HCT116 (cell line): Measurements from ENCODE around the gene CTSW. TPM values are rescaled to one million over a fixed set of nuclear protein-coding genes. Genes with fewer than 3 reads are reported as not detected.

Experiments used
- ATAC-seq: fragments of 200-7000 bp; cut with Tn5 transposase; 2 replicates; pipeline ENCODE4 v1.9.1; 2020; ENCODE audit warnings: mild to moderate bottlenecking, moderate library complexity
- BruUV-seq: library from RNA; stranded (reverse); fragments of 400-500 nt; replicated peaks from 2 replicates; lab custom pipeline; 2021; lab: Mats Ljungman, UMichigan
- CTCF ChIA-PET: fragments of 300-600 bp; sonication (Branson Sonifier 250); formaldehyde crosslinking; loops from one replicate; lab custom pipeline; 2021; ENCODE audit warnings: antibody characterized with exemption; lab: Charles Lee
- POLR2A ChIA-PET: fragments of 300-600, 350-600 bp; sonication (Branson Sonifier 250); formaldehyde crosslinking; loops from one replicate; lab custom pipeline; 2021; ENCODE audit warnings: antibody characterized with exemption; lab: Charles Lee
- RAD21 ChIA-PET, 2 experiments: fragments of 300-600 bp; sonication (Branson Sonifier 250); formaldehyde crosslinking; loops; one replicate each; lab custom pipeline; 2023; ENCODE audit warnings: low total read pairs in 2 of 2; ENCODE audit not compliant: uncharacterized antibody in 2 of 2, unreplicated experiment in 2 of 2, low non-redundant PET in 1 of 2; lab: Charles Lee
- DNase-seq: peaks from one replicate; pipeline ENCODE4 v3.0.0-alpha.2; 2010; ENCODE audit warnings: low read depth, low spot score
- H2AFZ ChIP-seq: fragments of 200-600 bp; shearing (Covaris generic), sonication (generic); 2 replicates; pipeline ENCODE4 v1.6.1; 2017; ENCODE audit warnings: low read depth, mixed run types, mixed read lengths, antibody characterized with exemption, low read length; ENCODE audit not compliant: poor library complexity, severe bottlenecking
- H3K27ac ChIP-seq: 2 replicates; pipeline ENCODE4 v1.5.1; 2012; ENCODE audit warnings: low read depth, low read length
- H3K27me3 ChIP-seq: fragments of 200-600 bp; sonication (generic); 2 replicates; pipeline ENCODE4 v1.6.1; 2016; ENCODE audit warnings: mixed run types, low read length, mixed read lengths; ENCODE audit not compliant: insufficient read depth
- H3K36me3 ChIP-seq, 2 experiments: fragments of 200-500 bp in 1 of 2; fragments of 200-600 bp in 1 of 2; sonication (Bioruptor generic) in 1 of 2; sonication (generic) in 1 of 2; 2 replicates each; pipeline versions ENCODE4 v1.5.1 to v1.6.1; 2014 to 2016; ENCODE audit warnings: low read length in 2 of 2, inconsistent platforms in 1 of 2, mixed read lengths in 1 of 2, mixed run types in 1 of 2; ENCODE audit not compliant: insufficient read depth in 2 of 2, control insufficient read depth in 1 of 2
- H3K4me1 ChIP-seq, 2 experiments: fragments of 200-600 bp in 1 of 2; sonication (generic) in 1 of 2; 2 replicates each; pipeline versions ENCODE4 v1.5.1 to v1.6.1; 2012 to 2017; ENCODE audit warnings: low read length in 2 of 2, inconsistent platforms in 1 of 2, mild to moderate bottlenecking in 1 of 2, mixed read lengths in 1 of 2, mixed run types in 1 of 2, moderate library complexity in 1 of 2; ENCODE audit not compliant: insufficient read depth in 2 of 2, control insufficient read depth in 1 of 2
- H3K4me2 ChIP-seq: fragments of 200-600 bp; sonication (generic); 2 replicates; pipeline ENCODE4 v1.6.1; 2017; ENCODE audit warnings: mixed run types, low read length, mixed read lengths
- H3K4me3 ChIP-seq, 2 experiments: fragments of 200-600 bp in 1 of 2; sonication (generic) in 1 of 2; replicated peaks in 1 of 2; 2 replicates each; pipeline ENCODE4 v1.5.1; 2011 to 2016; ENCODE audit warnings: low read length in 2 of 2, control low read depth in 1 of 2, low read depth in 1 of 2, mild to moderate bottlenecking in 1 of 2, mixed read lengths in 1 of 2, mixed run types in 1 of 2
- H3K79me2 ChIP-seq: fragments of 200-600 bp; sonication (generic); 2 replicates; pipeline ENCODE4 v1.6.1; 2017; ENCODE audit warnings: mild to moderate bottlenecking, mixed run types, low read length, moderate library complexity, mixed read lengths; ENCODE audit not compliant: insufficient read depth
- H3K9ac ChIP-seq: fragments of 200-600 bp; sonication (generic); 2 replicates; pipeline ENCODE4 v1.6.1; 2016; ENCODE audit warnings: low read length, mixed read lengths
- H3K9me2 ChIP-seq: fragments of 200-600 bp; sonication (generic), shearing (Covaris generic); 2 replicates; pipeline ENCODE4 v1.6.1; 2017; ENCODE audit warnings: mixed run types, mild to moderate bottlenecking, moderate library complexity; ENCODE audit not compliant: insufficient read depth
- H3K9me3 ChIP-seq, 2 experiments: fragments of 200-500 bp in 1 of 2; fragments of 200-600 bp in 1 of 2; sonication (Bioruptor generic) in 1 of 2; sonication (generic) in 1 of 2; 2 replicates each; pipeline ENCODE4 v1.6.1; 2014 to 2017; ENCODE audit warnings: low read length in 2 of 2, mixed read lengths in 2 of 2, inconsistent platforms in 1 of 2, low read depth in 1 of 2, mild to moderate bottlenecking in 1 of 2, mixed run types in 1 of 2, moderate library complexity in 1 of 2; ENCODE audit not compliant: control insufficient read depth in 1 of 2, insufficient read depth in 1 of 2
- H4K20me1 ChIP-seq: fragments of 200-600 bp; sonication (generic), shearing (Covaris generic); 2 replicates; pipeline ENCODE4 v1.6.1; 2017; ENCODE audit warnings: mixed run types, mild to moderate bottlenecking, moderate library complexity; ENCODE audit not compliant: insufficient read depth
- CBX3 ChIP-seq: IDR thresholded peaks from 2 replicates; pipeline ENCODE4 v1.6.1; 2012; ENCODE audit warnings: low read depth
- CEBPB ChIP-seq: IDR thresholded peaks from 2 replicates; pipeline ENCODE4 v1.6.1; 2012; ENCODE audit warnings: low read depth
- EZH2 ChIP-seq: fragments of 200-600 bp; sonication (generic); IDR thresholded peaks from 2 replicates; pipeline ENCODE4 v1.6.1; 2017; ENCODE audit warnings: antibody characterized with exemption, mixed run types
- EZH2phosphoT487 ChIP-seq: fragments of 200-600 bp; IDR thresholded peaks from 2 replicates; pipeline ENCODE4 v1.6.1; 2018; ENCODE audit warnings: antibody characterized with exemption, borderline replicate concordance
- FOSL1 ChIP-seq: IDR thresholded peaks from 2 replicates; pipeline ENCODE4 v1.6.1; 2012; ENCODE audit warnings: low read depth
- JUND ChIP-seq: IDR thresholded peaks from 2 replicates; pipeline ENCODE4 v1.6.1; 2012
- POLR2A ChIP-seq: IDR thresholded peaks from 2 replicates; pipeline ENCODE4 v1.7.0; 2011; ENCODE audit warnings: borderline replicate concordance; ENCODE audit not compliant: insufficient read depth, insufficient read length; ENCODE audit errors: extremely low read depth
- POLR2AphosphoS5 ChIP-seq: IDR thresholded peaks from 2 replicates; pipeline ENCODE4 v1.6.1; 2011; ENCODE audit warnings: mild to moderate bottlenecking, low read depth, low read length, moderate library complexity
- RAD21 ChIP-seq: IDR thresholded peaks from 2 replicates; pipeline ENCODE4 v1.6.1; 2012; ENCODE audit warnings: low read depth, mild to moderate bottlenecking
- SP1 ChIP-seq: IDR thresholded peaks from 2 replicates; pipeline ENCODE4 v1.6.1; 2012; ENCODE audit warnings: low read depth
- SRF ChIP-seq: IDR thresholded peaks from 2 replicates; pipeline ENCODE4 v1.6.1; 2012; ENCODE audit warnings: low read depth
- TCF7L2 ChIP-seq: IDR thresholded peaks from 2 replicates; pipeline ENCODE4 v1.7.0; 2011; ENCODE audit warnings: borderline replicate concordance, inconsistent platforms; ENCODE audit not compliant: insufficient read depth, insufficient read length; ENCODE audit errors: extremely low read depth
- YY1 ChIP-seq: IDR thresholded peaks from 2 replicates; pipeline ENCODE4 v1.6.1; 2011; ENCODE audit warnings: low read length, low read depth, moderate library complexity, mild to moderate bottlenecking; ENCODE audit not compliant: insufficient replicate concordance; ENCODE audit errors: extremely low read depth
- ZFX ChIP-seq: fragments of 450-650 bp; IDR thresholded peaks from 2 replicates; pipeline ENCODE4 v1.6.1; 2017
- ZNF274 ChIP-seq: fragments of 200-500 bp; sonication (Bioruptor generic); IDR thresholded peaks from 2 replicates; pipeline ENCODE4 v1.6.1; 2014; ENCODE audit warnings: mild to moderate bottlenecking, low read depth, low read length, inconsistent platforms
- intact Hi-C: fragments of 100-400 bp; cut with micrococcal nuclease; formaldehyde crosslinking; loops from 2 replicates; pipeline ENCODE4 v1.10.0; 2022
- total RNA-seq: library from RNA; stranded (reverse); gene quantifications from one replicate; pipeline ENCODE4 v1.2.1, GENCODE V29; 2021; ENCODE audit not compliant: unreplicated experiment
- TF ChIP-seq, protein P1 (sequence below), 3 experiments: fragments of 200-600 bp in 1 of 3; sonication (generic) in 1 of 3; IDR thresholded peaks in 2 of 3; conservative IDR thresholded peaks in 1 of 3; 2 replicates each; pipeline ENCODE4 v1.5.1; 2012 to 2017; ENCODE audit warnings: low read depth in 2 of 3, low read length in 2 of 3, antibody characterized with exemption in 1 of 3, borderline replicate concordance in 1 of 3, control low read depth in 1 of 3, mild to moderate bottlenecking in 1 of 3, mixed read lengths in 1 of 3, mixed run types in 1 of 3, moderate library complexity in 1 of 3; ENCODE audit not compliant: insufficient read depth in 1 of 3
- TF ChIP-seq, protein P2 (sequence below): IDR thresholded peaks from 2 replicates; pipeline ENCODE4 v1.6.1; 2012; ENCODE audit warnings: low read depth
- TF ChIP-seq, protein P3 (sequence below): IDR thresholded peaks from 2 replicates; pipeline ENCODE4 v1.6.1; 2011; ENCODE audit warnings: mild to moderate bottlenecking, low read length, moderate library complexity; ENCODE audit not compliant: insufficient replicate concordance; ENCODE audit errors: extremely low read depth
- TF ChIP-seq, protein P4 (sequence below): IDR thresholded peaks from 2 replicates; pipeline ENCODE4 v1.6.1; 2012

The CTSW gene
- total RNA-seq, 1 experiment from 2014 or later: not detected

DNA sequence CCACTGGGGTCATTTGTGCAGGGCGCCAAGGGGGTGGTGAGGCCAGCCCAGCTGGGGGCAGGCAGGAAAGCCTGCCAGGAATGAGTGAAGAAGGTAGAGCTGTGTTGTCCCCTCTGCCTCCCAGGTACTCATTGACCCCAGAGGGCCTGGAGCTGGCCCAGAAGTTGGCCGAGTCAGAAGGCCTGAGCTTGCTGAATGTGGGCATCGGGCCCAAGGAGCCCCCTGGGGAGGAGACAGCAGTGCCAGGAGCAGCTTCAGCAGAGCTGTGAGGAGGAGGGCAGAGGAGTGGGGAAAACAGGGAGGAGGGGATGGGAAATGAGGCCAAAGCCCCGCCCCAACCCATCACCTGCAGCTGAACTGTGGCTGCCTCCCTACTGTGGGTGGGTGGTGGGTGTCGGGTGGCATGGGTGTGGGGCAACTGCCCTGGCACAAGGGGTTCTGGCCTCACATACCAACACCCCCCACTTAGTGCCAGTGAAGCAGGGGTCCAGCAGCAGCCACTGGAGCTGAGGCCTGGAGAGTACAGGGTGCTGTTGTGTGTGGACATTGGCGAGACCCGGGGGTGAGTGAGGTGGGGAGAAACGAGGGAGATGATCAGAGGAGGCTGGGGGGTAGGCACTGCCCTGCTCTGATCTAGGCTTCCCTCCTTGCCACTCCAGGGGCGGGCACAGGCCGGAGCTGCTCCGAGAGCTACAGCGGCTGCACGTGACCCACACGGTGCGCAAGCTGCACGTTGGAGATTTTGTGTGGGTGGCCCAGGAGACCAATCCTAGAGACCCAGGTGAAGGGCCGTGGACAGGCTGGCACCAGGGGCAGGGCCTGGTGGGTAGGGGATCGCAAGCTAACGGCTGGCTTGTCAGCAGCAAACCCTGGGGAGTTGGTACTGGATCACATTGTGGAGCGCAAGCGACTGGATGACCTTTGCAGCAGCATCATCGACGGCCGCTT, 16.4 kb upstream of the CTSW start:
- Histone ChIP-seq H3K4me1 (peaks cover 17 to 30% of the 10 kb centered on the region in 2 experiments), H3K9me2 (no peaks in the 10 kb centered on the region), H3K27ac (no peak overlapping the region; the same call in 1 of the 2 replicates), H3K79me2 (peaks cover 22% of the 10 kb centered on the region), H3K9me3 (no peaks in the 10 kb centered on the region), H3K9ac (no peak overlapping the region), H3K27me3 (no peaks in the 10 kb centered on the region), H2AFZ (no peak overlapping the region), H3K4me3 (no peak overlapping the region), H3K4me2 (no peak overlapping the region), H4K20me1 (no peaks in the 10 kb centered on the region), H3K36me3 (peaks cover 7 to 18% of the 10 kb centered on the region in 2 experiments; a peak in 3 of 4 replicates)
- RAD21 ChIA-PET: no interaction called here
- ATAC-seq (no peak), DNase-seq (no peak)
- POLR2A ChIA-PET: no interaction called here
- BruUV-seq: no TSS peak
- CTCF ChIA-PET: no interaction called here
- TF ChIP-seq ZNF274: no peak
- no peak for TF ChIP-seq SRF
- no peak for TF ChIP-seq POLR2A
- TF ChIP-seq RAD21: no peak
- no peak for TF ChIP-seq TCF7L2
- TF ChIP-seq, protein P1, sequence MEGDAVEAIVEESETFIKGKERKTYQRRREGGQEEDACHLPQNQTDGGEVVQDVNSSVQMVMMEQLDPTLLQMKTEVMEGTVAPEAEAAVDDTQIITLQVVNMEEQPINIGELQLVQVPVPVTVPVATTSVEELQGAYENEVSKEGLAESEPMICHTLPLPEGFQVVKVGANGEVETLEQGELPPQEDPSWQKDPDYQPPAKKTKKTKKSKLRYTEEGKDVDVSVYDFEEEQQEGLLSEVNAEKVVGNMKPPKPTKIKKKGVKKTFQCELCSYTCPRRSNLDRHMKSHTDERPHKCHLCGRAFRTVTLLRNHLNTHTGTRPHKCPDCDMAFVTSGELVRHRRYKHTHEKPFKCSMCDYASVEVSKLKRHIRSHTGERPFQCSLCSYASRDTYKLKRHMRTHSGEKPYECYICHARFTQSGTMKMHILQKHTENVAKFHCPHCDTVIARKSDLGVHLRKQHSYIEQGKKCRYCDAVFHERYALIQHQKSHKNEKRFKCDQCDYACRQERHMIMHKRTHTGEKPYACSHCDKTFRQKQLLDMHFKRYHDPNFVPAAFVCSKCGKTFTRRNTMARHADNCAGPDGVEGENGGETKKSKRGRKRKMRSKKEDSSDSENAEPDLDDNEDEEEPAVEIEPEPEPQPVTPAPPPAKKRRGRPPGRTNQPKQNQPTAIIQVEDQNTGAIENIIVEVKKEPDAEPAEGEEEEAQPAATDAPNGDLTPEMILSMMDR (IDR thresholded peaks at IDR 0.05 in 2 of 3, conservative IDR thresholded peaks at IDR 0.05 in 1 of 3; ENCODE audit: borderline replicate concordance in 1 of 3, insufficient read depth in 1 of 3, low read depth in 2 of 3, low read length in 2 of 3): no peak
- no peak for TF ChIP-seq CEBPB
- no peak for TF ChIP-seq ZFX
- no peak for TF ChIP-seq SP1
- no peak for TF ChIP-seq JUND
- TF ChIP-seq, protein P2, sequence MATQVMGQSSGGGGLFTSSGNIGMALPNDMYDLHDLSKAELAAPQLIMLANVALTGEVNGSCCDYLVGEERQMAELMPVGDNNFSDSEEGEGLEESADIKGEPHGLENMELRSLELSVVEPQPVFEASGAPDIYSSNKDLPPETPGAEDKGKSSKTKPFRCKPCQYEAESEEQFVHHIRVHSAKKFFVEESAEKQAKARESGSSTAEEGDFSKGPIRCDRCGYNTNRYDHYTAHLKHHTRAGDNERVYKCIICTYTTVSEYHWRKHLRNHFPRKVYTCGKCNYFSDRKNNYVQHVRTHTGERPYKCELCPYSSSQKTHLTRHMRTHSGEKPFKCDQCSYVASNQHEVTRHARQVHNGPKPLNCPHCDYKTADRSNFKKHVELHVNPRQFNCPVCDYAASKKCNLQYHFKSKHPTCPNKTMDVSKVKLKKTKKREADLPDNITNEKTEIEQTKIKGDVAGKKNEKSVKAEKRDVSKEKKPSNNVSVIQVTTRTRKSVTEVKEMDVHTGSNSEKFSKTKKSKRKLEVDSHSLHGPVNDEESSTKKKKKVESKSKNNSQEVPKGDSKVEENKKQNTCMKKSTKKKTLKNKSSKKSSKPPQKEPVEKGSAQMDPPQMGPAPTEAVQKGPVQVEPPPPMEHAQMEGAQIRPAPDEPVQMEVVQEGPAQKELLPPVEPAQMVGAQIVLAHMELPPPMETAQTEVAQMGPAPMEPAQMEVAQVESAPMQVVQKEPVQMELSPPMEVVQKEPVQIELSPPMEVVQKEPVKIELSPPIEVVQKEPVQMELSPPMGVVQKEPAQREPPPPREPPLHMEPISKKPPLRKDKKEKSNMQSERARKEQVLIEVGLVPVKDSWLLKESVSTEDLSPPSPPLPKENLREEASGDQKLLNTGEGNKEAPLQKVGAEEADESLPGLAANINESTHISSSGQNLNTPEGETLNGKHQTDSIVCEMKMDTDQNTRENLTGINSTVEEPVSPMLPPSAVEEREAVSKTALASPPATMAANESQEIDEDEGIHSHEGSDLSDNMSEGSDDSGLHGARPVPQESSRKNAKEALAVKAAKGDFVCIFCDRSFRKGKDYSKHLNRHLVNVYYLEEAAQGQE: no peak
- no peak for TF ChIP-seq CBX3
- TF ChIP-seq YY1: no peak
- TF ChIP-seq, protein P3, sequence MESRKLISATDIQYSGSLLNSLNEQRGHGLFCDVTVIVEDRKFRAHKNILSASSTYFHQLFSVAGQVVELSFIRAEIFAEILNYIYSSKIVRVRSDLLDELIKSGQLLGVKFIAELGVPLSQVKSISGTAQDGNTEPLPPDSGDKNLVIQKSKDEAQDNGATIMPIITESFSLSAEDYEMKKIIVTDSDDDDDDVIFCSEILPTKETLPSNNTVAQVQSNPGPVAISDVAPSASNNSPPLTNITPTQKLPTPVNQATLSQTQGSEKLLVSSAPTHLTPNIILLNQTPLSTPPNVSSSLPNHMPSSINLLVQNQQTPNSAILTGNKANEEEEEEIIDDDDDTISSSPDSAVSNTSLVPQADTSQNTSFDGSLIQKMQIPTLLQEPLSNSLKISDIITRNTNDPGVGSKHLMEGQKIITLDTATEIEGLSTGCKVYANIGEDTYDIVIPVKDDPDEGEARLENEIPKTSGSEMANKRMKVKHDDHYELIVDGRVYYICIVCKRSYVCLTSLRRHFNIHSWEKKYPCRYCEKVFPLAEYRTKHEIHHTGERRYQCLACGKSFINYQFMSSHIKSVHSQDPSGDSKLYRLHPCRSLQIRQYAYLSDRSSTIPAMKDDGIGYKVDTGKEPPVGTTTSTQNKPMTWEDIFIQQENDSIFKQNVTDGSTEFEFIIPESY: no peak
- TF ChIP-seq FOSL1: no peak
- TF ChIP-seq, protein P4, sequence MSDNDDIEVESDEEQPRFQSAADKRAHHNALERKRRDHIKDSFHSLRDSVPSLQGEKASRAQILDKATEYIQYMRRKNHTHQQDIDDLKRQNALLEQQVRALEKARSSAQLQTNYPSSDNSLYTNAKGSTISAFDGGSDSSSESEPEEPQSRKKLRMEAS: no peak
- TF ChIP-seq POLR2AphosphoS5: no peak
- no peak for TF ChIP-seq EZH2phosphoT487
- TF ChIP-seq EZH2: no peak
- intact Hi-C loops: no loop called here
